Transverse colon (tissue), 3 donors: Measurements from ENCODE around the gene C10orf95.

Experiments
- EP300 ChIP-seq: sonication (generic); formaldehyde crosslinking; IDR thresholded peaks from one replicate; pipeline ENCODE4 v1.6.1; 2017; ENCODE audit warnings: antibody characterized with exemption, low read depth
- POLR2A ChIP-seq: fragments of 450-650 bp; IDR thresholded peaks from one replicate; pipeline ENCODE4 v1.6.1; 2016; ENCODE audit warnings: antibody characterized with exemption, mild to moderate bottlenecking, moderate library complexity
- TF ChIP-seq, protein P1 (sequence below), 5 experiments: fragments of 200-600 bp in 3 of 5; fragments of 450-650 bp in 2 of 5; sonication (generic) in 3 of 5; IDR thresholded peaks; 1 replicate in 2 of 5; 2 replicates in 3 of 5; pipeline ENCODE4 v1.5.1; 2016 to 2017; ENCODE audit warnings: antibody characterized with exemption in 5 of 5, inconsistent platforms in 3 of 5, mild to moderate bottlenecking in 2 of 5, moderate library complexity in 1 of 5

DNA sequence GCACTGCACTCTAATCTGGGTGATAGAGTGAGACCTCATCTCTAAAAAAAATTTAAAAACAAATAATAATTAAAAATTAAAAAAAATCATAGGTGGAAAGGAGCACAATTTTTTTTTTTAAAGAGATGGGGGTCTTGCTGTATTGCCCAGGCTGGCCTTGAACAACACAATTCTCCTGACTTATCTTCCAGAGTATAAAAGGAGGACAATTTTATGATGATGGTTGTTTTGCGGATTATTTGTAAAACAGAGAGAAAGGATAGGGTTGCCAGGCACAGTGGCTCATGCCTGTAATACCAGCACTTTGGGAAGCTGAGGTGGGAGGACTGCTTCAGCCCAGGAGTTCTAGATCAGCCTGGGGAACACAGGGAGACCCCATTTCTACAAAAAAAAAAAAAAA is 46.2 kb upstream of the C10orf95 start:
- TF ChIP-seq, protein P1, sequence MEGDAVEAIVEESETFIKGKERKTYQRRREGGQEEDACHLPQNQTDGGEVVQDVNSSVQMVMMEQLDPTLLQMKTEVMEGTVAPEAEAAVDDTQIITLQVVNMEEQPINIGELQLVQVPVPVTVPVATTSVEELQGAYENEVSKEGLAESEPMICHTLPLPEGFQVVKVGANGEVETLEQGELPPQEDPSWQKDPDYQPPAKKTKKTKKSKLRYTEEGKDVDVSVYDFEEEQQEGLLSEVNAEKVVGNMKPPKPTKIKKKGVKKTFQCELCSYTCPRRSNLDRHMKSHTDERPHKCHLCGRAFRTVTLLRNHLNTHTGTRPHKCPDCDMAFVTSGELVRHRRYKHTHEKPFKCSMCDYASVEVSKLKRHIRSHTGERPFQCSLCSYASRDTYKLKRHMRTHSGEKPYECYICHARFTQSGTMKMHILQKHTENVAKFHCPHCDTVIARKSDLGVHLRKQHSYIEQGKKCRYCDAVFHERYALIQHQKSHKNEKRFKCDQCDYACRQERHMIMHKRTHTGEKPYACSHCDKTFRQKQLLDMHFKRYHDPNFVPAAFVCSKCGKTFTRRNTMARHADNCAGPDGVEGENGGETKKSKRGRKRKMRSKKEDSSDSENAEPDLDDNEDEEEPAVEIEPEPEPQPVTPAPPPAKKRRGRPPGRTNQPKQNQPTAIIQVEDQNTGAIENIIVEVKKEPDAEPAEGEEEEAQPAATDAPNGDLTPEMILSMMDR (IDR thresholded peaks at IDR 0.05), result no peak
- no peak for TF ChIP-seq POLR2A
- TF ChIP-seq EP300, result no peak
